Brain microvascular endothelial cell (primary cell): ENCODE measurements around the gene RFT1.
A peak's percentile ranks its signal among the peaks of the same experiment; 100 is the strongest.

Experiments used
- DNase-seq: peaks from one replicate; pipeline ENCODE4 v3.0.0-alpha.2; 2020
- H3K27ac ChIP-seq: fragments of 250-450 bp; sonication (Bioruptor Pico); 2 replicates; pipeline ENCODE4 v1.5.1; 2020; ENCODE audit warnings: mild to moderate bottlenecking, moderate library complexity
- H3K27me3 ChIP-seq: fragments of 250-450 bp; sonication (Bioruptor Pico); replicated peaks from 2 replicates; pipeline ENCODE4 v1.5.1; 2020; ENCODE audit warnings: mild to moderate bottlenecking
- H3K36me3 ChIP-seq: fragments of 250-450 bp; sonication (Bioruptor Pico); replicated peaks from 2 replicates; pipeline ENCODE4 v1.5.1; 2020; ENCODE audit warnings: mild to moderate bottlenecking
- H3K4me3 ChIP-seq: 2 replicates; pipeline ENCODE4 v1.5.1; 2011; ENCODE audit warnings: low read depth, mild to moderate bottlenecking, control low read depth, low read length, moderate library complexity
- in situ Hi-C: cut with HindIII; loops from 2 replicates; pipeline ENCODE4 v1.10.0; 2017; ENCODE audit warnings: low sequenced_read_pairs, low pct_ligation_motif_present
- TF ChIP-seq, protein P1 (sequence below): IDR thresholded peaks from 2 replicates; pipeline ENCODE4 v1.5.1; 2011; ENCODE audit warnings: low read depth, mild to moderate bottlenecking, moderate library complexity, low read length, control low read depth, inconsistent platforms; ENCODE audit errors: missing control alignments

Gene RFT1

GRCh38 chr3:53166781-53167291 is 36.6 kb upstream of the RFT1 start:
- Histone ChIP-seq H3K27ac (no peak overlapping the region), H3K27me3 (no peaks in the 10 kb centered on the region), H3K4me3 (no peak overlapping the region), H3K36me3 (no peaks in the 10 kb centered on the region)
- DNase-seq: peak; percentile 25
- TF ChIP-seq, protein P1, sequence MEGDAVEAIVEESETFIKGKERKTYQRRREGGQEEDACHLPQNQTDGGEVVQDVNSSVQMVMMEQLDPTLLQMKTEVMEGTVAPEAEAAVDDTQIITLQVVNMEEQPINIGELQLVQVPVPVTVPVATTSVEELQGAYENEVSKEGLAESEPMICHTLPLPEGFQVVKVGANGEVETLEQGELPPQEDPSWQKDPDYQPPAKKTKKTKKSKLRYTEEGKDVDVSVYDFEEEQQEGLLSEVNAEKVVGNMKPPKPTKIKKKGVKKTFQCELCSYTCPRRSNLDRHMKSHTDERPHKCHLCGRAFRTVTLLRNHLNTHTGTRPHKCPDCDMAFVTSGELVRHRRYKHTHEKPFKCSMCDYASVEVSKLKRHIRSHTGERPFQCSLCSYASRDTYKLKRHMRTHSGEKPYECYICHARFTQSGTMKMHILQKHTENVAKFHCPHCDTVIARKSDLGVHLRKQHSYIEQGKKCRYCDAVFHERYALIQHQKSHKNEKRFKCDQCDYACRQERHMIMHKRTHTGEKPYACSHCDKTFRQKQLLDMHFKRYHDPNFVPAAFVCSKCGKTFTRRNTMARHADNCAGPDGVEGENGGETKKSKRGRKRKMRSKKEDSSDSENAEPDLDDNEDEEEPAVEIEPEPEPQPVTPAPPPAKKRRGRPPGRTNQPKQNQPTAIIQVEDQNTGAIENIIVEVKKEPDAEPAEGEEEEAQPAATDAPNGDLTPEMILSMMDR: no peak
- in situ Hi-C loops: no loop called here

GRCh38 chr3:53166206-53166605 is 36.0 kb upstream of the RFT1 start:
- no peaks in the 10 kb centered on the region for H3K36me3 ChIP-seq
- TF ChIP-seq, protein P1: no peak
- no peak overlapping the region for H3K27ac ChIP-seq

GRCh38 chr3:53164911-53165310 is 34.7 kb upstream of the RFT1 start:
- no peak for DNase-seq
- TF ChIP-seq, protein P1: no peak
- Histone ChIP-seq H3K36me3 (no peaks in the 10 kb centered on the region), H3K27me3 (no peaks in the 10 kb centered on the region), H3K27ac (no peak overlapping the region), H3K4me3 (no peak overlapping the region)
- in situ Hi-C loops: no loop called here

More at GRCh38 chr3:53166206-53166605, 36.0 kb upstream of the RFT1 start:
- in situ Hi-C loops: no loop called here
- no peak for DNase-seq
- Histone ChIP-seq H3K27me3 (no peaks in the 10 kb centered on the region), H3K4me3 (no peak overlapping the region)

DNA sequence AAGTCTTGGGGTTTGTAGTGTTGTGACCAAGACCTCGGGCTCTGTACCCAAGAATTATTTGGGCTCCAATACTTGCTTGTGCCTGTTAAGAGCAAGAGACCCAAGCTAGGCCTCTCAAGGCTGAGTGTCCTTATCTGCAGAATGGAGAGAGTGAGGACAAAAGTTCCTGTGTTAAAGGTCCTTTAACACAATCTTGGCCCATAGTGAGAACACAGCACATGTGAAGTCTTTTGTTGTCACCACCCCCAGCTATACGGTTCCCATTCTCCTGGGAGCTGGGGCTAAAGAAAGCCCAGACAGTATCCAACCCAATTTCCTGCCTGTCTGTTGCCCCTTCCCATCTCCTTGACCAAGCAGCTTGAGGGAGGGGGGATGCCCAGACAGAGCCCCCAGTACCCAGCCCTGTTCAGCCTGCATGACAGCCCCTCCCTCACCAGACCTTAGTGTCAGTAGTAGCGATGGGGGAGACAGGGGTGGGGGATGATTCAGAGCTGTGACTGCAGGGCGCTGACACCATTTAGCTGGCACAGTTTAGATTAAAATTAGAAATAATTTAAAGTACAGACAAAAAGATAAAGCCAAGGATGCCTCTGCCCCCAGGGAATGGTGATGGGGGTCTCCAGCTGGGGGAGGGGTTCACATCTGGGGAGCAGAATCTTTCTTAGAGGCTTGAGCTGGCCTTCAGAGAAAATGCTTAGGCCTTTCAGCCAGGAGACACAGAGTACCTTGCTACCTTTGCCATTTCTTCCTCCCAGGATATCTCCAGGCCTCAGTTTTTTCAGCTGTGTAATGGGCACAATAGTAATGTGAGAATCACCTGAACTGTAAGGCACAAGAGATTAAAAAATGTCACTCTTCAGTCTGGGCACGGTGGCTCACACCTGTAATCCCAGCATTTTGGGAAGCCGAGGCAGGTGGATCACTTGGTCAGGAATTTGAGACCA is 33.5 kb upstream of the RFT1 start:
- TF ChIP-seq, protein P1: no peak
- no peak for DNase-seq
- no peaks in the 10 kb centered on the region for H3K36me3 ChIP-seq
- H3K27ac ChIP-seq: no peak overlapping the region
- in situ Hi-C loops: no loop called here
- H3K27me3 ChIP-seq: no peaks in the 10 kb centered on the region
- H3K4me3 ChIP-seq: no peak overlapping the region

DNA sequence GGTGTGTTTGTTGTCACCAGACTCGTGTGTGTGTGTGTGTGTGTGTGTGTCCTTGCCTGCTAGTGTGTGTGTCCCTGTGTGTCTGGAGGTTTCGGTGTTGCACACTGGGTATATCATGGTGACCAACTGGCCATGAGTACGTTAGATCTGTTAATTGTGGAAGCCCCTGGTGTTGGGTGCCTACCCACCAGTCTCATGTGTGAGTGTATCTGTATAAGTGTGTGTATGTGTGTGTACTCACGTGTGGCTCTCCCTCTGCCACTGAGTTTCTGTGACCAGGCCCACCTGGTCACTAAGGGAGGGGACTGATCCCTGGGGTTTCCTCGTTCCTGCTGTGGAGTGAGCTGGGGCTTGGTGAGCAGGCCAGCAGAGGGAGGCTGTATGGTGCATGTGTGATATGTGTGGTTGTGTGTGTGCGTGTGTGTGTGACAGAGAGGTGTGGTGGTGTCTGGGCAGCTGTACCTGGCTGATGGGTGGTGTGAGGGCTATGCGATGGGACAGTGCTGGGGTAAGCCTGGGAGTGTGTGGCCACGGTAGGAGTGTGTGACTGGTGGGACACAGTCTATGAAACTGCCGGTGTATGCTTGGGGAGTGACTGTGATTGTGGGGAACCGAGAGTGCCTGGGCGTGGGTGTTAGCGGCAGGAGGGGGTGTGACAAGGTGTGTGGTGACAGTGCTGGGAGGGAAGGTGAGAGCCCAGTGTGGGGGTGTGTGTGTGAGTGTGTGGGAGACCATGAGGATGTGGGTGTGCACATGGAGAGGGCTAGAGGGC is 32.6 kb upstream of the RFT1 start:
- no peak for DNase-seq
- H3K4me3 ChIP-seq: peak overlapping the region; percentile 83
- no peaks in the 10 kb centered on the region for H3K36me3 ChIP-seq
- H3K27ac ChIP-seq: no peak overlapping the region
- no peaks in the 10 kb centered on the region for H3K27me3 ChIP-seq
- in situ Hi-C loops: no loop called here
- TF ChIP-seq, protein P1: peak; percentile 5
